VCaP (cell line): Measurements from ENCODE around the gene CASK.

Experiments
- H3K27ac ChIP-seq: fragments of 450-650 bp; 2 replicates; pipeline ENCODE4 v1.5.1; 2017
- CTCF ChIP-seq: fragments of 450-650 bp; conservative IDR thresholded peaks from 2 replicates; pipeline ENCODE4 v1.5.1; 2017; ENCODE audit warnings: mild to moderate bottlenecking, moderate library complexity

The CASK gene

DNA sequence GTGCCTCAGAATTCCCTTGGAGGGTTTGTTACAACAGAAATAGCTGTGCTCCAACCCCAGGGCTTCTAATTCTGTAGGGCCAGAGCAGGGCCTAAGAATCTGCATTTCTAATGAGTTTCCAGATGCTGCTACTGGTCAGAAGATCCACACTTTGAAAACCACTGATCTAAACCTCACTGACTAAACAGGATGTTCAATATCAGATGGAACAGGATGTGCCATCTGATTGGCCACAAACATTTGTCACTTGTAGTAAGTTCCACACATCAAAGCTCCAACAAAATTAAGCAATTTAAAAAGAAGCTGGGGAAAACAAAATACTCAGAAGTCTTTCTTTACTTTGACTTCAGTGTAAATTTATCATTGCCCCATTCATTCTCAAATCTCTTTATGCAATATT is 14.3 kb downstream of the CASK start:
- no peak overlapping the region for H3K27ac ChIP-seq
- TF ChIP-seq CTCF, result no peak

DNA sequence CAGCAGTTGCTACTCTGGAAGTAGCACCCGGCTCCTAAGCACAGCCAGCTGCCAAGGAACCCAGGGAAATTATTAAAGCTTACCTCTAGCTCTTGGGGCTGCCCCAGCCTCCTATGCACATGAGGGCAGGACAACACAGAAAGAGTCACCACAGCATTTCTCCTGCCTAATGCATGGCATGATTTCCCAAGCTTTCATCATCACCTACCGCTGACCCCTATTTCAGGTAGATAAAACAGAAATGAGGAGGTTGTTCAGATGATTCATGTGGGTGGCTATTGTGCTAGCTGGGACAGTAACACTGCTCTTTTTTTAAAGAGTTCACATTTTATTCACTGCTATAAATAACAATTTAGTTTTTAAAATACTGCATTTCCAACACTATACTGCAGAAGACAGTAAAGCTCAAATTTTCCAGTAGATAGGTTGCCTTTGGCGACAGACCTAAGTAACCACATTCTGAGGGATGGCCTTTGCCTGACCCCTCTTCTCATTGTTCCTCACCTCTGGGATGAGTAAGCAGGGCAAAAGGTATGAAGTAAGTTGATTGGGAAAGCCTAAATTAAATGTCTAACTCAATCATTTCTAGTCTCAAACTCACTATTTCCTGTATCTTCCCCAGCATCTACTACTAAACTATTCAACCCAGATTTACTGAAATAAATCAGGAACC is 16.7 kb downstream of the CASK start:
- no peak overlapping the region for H3K27ac ChIP-seq
- no peak for TF ChIP-seq CTCF

DNA sequence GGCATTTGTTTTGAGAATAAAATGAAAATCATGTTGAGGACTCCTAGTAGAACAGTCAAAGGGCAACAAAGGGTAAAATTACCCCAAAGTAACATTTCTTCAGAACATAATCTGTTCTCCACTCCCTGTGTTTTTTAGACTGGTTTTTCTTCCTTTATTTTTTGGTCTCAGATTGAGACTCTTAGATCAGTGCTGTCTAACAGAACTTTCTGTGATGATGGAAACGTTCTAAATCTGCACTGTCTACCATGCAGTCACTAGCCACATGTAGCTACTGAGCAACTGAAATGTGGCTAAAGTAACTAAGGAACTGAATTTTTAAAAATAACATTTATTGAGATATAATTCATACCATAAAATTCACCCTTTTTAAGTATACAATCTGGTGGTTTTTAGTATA is 19.8 kb downstream of the CASK start:
- TF ChIP-seq CTCF, result no peak
- no peak overlapping the region for H3K27ac ChIP-seq

GRCh38 chrX:41900321-41900720 is 23.0 kb downstream of the CASK start:
- TF ChIP-seq CTCF, result no peak
- no peak overlapping the region for H3K27ac ChIP-seq

GRCh38 chrX:41895826-41896225 is 27.5 kb downstream of the CASK start:
- TF ChIP-seq CTCF, result no peak
- no peak overlapping the region for H3K27ac ChIP-seq

GRCh38 chrX:41890026-41890423 is 33.3 kb downstream of the CASK start:
- no peak for TF ChIP-seq CTCF
- no peak overlapping the region for H3K27ac ChIP-seq

DNA sequence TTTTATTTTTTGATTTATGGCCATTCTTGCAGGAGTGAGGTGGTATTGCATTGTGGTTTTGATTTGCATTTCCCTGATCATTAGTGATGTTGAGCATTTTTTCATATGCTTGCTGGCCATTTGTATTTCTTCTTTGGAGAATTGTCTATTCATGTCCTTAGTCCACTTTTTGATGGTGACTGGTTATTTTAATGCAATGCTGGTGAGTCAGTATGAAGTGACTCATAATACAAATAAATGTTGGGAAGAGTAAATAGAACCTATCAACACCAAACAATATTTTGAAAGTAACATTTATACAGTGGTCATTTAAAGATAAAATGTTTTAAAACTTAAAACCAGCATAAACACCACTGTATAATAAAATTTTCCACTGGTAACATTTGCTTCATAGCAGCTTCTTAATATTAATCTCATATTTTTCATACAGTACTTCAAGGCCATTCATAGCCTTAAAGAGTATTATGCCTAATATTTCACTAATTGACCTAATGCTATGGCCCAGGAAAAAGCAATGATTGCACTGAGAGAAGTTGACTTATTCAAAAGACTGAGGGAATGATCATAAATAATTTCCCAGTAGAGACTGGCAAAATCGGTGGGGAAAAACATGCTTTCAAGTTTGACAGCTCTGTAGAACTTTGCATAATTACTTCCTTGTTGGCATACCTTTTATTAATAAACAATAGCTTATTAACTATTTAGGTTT is 33.9 kb downstream of the CASK start:
- no peak overlapping the region for H3K27ac ChIP-seq
- TF ChIP-seq CTCF, result no peak
